ENCODE data around the gene TUT4.
A peak's percentile ranks its signal among the peaks of the same experiment; 100 is the strongest.

Gene TUT4

GRCh38 chr1:52426371-52426770, 126.5 kb downstream of the TUT4 start:
- Histone ChIP-seq H3K4me3 (no peak overlapping the region), H3K27ac (no peak overlapping the region)

GRCh38 chr1:52424813-52425212, 128.1 kb downstream of the TUT4 start:
- peak overlapping the region in 2 of 21 experiments; percentile 27 to 66 for H3K27ac ChIP-seq
- no peak overlapping the region for H3K4me3 ChIP-seq

GRCh38 chr1:52424231-52424636, 128.7 kb downstream of the TUT4 start:
- Histone ChIP-seq H3K27ac (peak overlapping the region in 6 of 21 experiments; percentile 21 to 66 (median 28)), H3K4me3 (no peak overlapping the region)

- Histone ChIP-seq H3K27ac (peak overlapping the region in 6 of 21 experiments; percentile 21 to 66 (median 28)), H3K4me3 (no peak overlapping the region)
These were observed 129.1 kb downstream of the TUT4 start for GRCh38 chr1:52423771-52424170.

GRCh38 chr1:52423055-52423454, 129.8 kb downstream of the TUT4 start:
- H3K4me3 ChIP-seq, result no peak overlapping the region
- peak overlapping the region in 1 of 21 experiments; percentile 30 for H3K27ac ChIP-seq

- H3K27ac ChIP-seq, result no peak overlapping the region
- no peak overlapping the region for H3K4me3 ChIP-seq
These were observed 132.2 kb downstream of the TUT4 start for GRCh38 chr1:52420713-52421112.

GRCh38 chr1:52416811-52417210, 136.1 kb downstream of the TUT4 start:
- H3K4me3 ChIP-seq, result no peak overlapping the region
- no peak overlapping the region for H3K27ac ChIP-seq

- Histone ChIP-seq H3K27ac (no peak overlapping the region), H3K4me3 (no peak overlapping the region)
These were observed 137.9 kb downstream of the TUT4 start for GRCh38 chr1:52414942-52415341.

- Histone ChIP-seq H3K4me3 (no peak overlapping the region), H3K27ac (no peak overlapping the region)
These were observed 139.4 kb downstream of the TUT4 start for GRCh38 chr1:52413410-52413989.

GRCh38 chr1:52404975-52405338, 147.9 kb downstream of the TUT4 start:
- peak overlapping the region in 20 of 21 experiments; percentile 44 to 95 (median 88) for H3K27ac ChIP-seq

GRCh38 chr1:52404116-52404974, 148.5 kb downstream of the TUT4 start, which contains the start of the genes ORC1 and PRPF38A:
Gene ORC1 (minus strand): TSS chr1:52404423. CDS start chr1:52402223, 2,200 bp downstream.
Gene PRPF38A (plus strand): TSS chr1:52404602. CDS start chr1:52404750, 148 bp downstream.
- peak within 1 kb of the TSS; percentile 41 to 97 (median 73) for H3K4me3 ChIP-seq
- H3K27ac ChIP-seq, result peak within 1 kb of the TSS in 20 of 21 experiments; percentile 44 to 95 (median 88)

More at GRCh38 chr1:52404975-52405338, 147.9 kb downstream of the TUT4 start:
- peak overlapping the region; percentile 41 to 97 (median 73) for H3K4me3 ChIP-seq

GRCh38 chr1:52403566-52404115, 149.3 kb downstream of the TUT4 start:
- Histone ChIP-seq H3K27ac (peak overlapping the region in 18 of 21 experiments; percentile 2 to 95 (median 85)), H3K4me3 (peak overlapping the region; percentile 41 to 97 (median 73))

GRCh38 chr1:52402860-52403240, 150.0 kb downstream of the TUT4 start:
- no peak overlapping the region for H3K4me3 ChIP-seq
- no peak overlapping the region for H3K27ac ChIP-seq

GRCh38 chr1:52400131-52400530, 152.8 kb downstream of the TUT4 start:
- Histone ChIP-seq H3K4me3 (no peak overlapping the region), H3K27ac (no peak overlapping the region)

- no peak overlapping the region for H3K4me3 ChIP-seq
- no peak overlapping the region for H3K27ac ChIP-seq
These were observed 153.3 kb downstream of the TUT4 start for GRCh38 chr1:52399629-52400028.

- Histone ChIP-seq H3K4me3 (no peak overlapping the region), H3K27ac (no peak overlapping the region)
These were observed 159.7 kb downstream of the TUT4 start for GRCh38 chr1:52393174-52393573.

- no peak overlapping the region for H3K4me3 ChIP-seq
- no peak overlapping the region for H3K27ac ChIP-seq
These were observed 166.4 kb downstream of the TUT4 start for GRCh38 chr1:52386458-52386857.

- H3K27ac ChIP-seq, result no peak overlapping the region
- no peak overlapping the region for H3K4me3 ChIP-seq
These were observed 167.5 kb downstream of the TUT4 start for GRCh38 chr1:52385376-52385775.
